ENCODE measurements around the gene LAMA2.

Gene LAMA2

DNA sequence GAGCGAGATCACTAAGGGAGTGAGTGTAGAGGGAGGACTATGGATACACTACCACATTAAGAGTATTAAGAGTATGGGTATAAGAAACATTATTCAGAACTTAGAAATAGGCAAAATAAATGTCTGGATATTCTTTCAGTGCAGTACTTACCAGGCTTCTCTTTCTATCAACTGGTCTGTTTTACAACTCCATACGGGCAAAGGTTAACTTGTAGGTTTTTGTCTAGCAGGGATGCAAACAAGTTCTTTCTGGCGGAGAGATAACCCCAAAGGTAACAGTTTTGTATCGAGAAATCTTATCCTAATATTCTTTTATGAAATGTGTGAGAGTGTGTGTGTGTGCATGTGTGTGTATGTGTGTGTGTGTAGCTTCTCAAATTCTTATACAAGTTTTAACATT is 640.9 kb downstream of the LAMA2 start:
- Mint-ChIP-seq H3K27me3 (no peaks in the 10 kb centered on the region), H3K4me3 (no peak overlapping the region), H3K4me1 (no peaks in the 10 kb centered on the region), H3K9me3 (no peaks in the 10 kb centered on the region), H3K27ac (no peak overlapping the region)
- DNase-seq (no peak), ATAC-seq (no peak)

DNA sequence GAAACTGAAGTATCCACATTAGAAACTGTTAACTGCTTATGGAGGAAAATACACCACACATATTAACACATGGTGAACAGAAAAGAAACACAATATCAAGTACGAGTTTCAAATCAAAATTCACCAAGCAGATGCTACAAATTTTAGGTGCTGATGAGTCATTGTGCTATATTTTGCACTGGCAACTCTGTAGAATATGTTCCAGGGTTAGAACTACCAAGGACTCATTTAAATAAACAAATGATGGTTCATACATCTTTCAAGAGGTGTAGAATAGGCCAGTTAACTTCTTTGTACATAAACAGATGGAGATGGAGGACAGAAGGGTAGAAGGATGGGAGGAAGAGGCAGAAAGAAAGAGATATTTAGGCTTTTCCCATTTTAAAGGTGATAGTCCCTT is 642.1 kb downstream of the LAMA2 start:
- H3K9me3 Mint-ChIP-seq: no peaks in the 10 kb centered on the region
- no peak for ATAC-seq

DNA sequence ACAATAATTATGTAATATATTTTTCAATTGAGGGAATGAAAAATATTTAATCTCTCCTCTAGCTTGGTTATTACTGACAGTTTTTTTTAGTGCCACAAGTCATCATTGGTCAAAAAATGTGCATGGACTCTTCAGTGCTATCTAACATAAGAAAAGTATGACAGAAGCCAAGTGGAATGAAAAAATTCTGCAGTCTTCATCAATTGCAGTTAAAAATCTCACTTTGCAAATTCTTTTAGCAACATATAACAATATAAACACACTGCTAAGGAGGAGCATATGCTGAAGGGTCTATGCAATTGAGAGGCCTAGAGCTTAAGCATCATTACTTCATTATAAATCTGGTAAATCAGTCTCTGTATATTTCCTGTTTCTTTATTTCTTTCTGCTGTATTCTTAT is 652.0 kb downstream of the LAMA2 start:
- ATAC-seq: no peak
- Mint-ChIP-seq H3K27ac (no peak overlapping the region), H3K4me3 (no peak overlapping the region), H3K9me3 (peaks cover 0 to 11% of the 10 kb centered on the region in 2 donors), H3K4me1 (no peaks in the 10 kb centered on the region), H3K27me3 (no peaks in the 10 kb centered on the region)
- DNase-seq: no peak

More for the DNA sequence above, 642.1 kb downstream of the LAMA2 start:
- Mint-ChIP-seq H3K4me3 (no peak overlapping the region), H3K27me3 (no peaks in the 10 kb centered on the region), H3K4me1 (no peaks in the 10 kb centered on the region), H3K27ac (no peak overlapping the region)
- DNase-seq: no peak

DNA sequence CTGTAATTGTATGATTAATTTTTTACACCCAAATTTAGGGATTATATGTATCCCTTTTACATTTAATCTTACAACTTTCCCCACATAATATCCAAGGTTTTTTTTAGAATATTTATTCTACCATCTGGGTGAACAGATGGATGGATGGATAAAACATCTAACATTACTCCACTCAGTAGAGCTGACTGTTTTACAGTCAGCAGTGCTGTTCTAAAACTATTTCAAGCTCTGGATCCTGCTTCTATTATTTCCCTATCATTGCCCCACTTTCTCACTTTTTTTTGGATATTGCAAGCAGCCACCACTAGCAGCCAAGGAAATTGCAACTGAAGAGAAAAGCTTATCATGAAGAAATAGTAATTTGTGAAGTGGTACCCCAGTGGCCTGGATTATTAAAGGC is 653.3 kb downstream of the LAMA2 start:
- no peaks in the 10 kb centered on the region for H3K27me3 Mint-ChIP-seq
- H3K4me3 Mint-ChIP-seq: no peak overlapping the region
- peaks cover 0 to 11% of the 10 kb centered on the region in 2 donors for H3K9me3 Mint-ChIP-seq
- H3K4me1 Mint-ChIP-seq: no peaks in the 10 kb centered on the region
- DNase-seq: no peak
- no peak overlapping the region for H3K27ac Mint-ChIP-seq
- no peak for ATAC-seq

DNA sequence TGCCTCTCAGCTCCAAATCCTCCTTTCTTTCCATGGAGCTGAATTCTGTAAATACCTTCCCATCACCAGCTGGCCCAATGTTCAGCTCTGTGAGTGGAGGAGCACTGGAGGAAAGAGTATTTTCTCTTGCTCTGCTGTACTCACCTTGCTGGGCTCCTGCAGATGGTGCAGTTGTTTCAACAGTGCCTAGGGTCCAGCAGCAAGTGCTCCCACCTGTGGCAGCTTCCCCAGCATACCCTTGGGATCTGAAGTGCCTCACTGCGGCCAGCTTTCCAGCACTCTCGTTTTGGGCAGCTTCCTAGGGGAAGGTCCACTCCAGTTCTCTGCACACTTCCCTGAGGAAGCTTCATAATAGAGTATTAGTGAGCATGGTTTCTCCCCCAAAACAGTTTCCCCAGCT is 656.1 kb downstream of the LAMA2 start:
- no peak for DNase-seq
- Mint-ChIP-seq H3K27ac (no peak overlapping the region), H3K27me3 (no peaks in the 10 kb centered on the region), H3K9me3 (peaks cover 3 to 7% of the 10 kb centered on the region in 2 donors), H3K4me3 (no peak overlapping the region), H3K4me1 (no peaks in the 10 kb centered on the region)
- ATAC-seq: no peak

DNA sequence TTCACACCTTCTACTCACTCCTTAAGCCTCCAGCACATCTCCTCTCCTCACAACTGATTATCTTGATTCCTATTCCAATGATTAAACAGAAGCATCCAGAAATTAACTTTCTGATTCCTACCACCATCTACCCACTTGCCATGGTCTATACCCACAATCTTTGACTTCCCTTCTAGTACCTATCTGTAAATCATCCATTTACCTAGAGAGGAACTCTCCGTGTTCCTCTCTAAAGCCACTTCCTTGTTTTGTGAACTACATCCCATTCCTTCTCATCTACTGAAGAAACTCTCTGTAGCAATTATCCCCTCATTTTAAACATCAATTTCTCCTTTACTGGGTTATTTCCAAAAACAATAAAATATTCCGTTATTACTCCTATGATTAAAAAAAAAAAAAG is 659.8 kb downstream of the LAMA2 start:
- peak overlapping the region in 1 of 2 donors; percentile 76 for H3K27ac Mint-ChIP-seq

DNA sequence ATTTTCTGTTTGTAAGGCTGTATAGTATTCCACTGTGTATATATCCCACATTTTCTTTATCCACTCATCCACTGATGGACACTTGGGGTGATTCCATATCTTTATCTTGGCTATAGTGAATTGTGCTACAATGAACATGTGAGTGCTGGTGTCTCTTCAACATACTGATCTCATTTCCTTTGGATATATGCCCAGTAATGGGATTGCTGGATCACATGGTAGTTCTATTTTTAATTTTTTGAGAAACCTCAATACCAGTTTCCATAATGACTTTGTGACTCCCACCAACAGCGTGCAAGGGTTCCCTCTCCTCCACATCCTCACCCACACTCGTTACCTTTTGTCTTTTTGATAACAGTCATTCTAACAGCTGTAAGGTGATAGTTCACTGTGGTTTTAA is 661.0 kb downstream of the LAMA2 start:
- H3K27me3 Mint-ChIP-seq: no peaks in the 10 kb centered on the region
- no peak for DNase-seq
- ATAC-seq: no peak
- no peaks in the 10 kb centered on the region for H3K4me1 Mint-ChIP-seq
- peaks cover 0 to 7% of the 10 kb centered on the region in 2 donors for H3K9me3 Mint-ChIP-seq
- no peak overlapping the region for H3K4me3 Mint-ChIP-seq
- H3K27ac Mint-ChIP-seq: no peak overlapping the region

More for the DNA sequence above, 659.8 kb downstream of the LAMA2 start:
- H3K4me1 Mint-ChIP-seq: no peaks in the 10 kb centered on the region
- peaks cover 0 to 7% of the 10 kb centered on the region in 2 donors for H3K9me3 Mint-ChIP-seq
- no peak overlapping the region for H3K4me3 Mint-ChIP-seq
- no peak for DNase-seq
- no peaks in the 10 kb centered on the region for H3K27me3 Mint-ChIP-seq
- no peak for ATAC-seq

DNA sequence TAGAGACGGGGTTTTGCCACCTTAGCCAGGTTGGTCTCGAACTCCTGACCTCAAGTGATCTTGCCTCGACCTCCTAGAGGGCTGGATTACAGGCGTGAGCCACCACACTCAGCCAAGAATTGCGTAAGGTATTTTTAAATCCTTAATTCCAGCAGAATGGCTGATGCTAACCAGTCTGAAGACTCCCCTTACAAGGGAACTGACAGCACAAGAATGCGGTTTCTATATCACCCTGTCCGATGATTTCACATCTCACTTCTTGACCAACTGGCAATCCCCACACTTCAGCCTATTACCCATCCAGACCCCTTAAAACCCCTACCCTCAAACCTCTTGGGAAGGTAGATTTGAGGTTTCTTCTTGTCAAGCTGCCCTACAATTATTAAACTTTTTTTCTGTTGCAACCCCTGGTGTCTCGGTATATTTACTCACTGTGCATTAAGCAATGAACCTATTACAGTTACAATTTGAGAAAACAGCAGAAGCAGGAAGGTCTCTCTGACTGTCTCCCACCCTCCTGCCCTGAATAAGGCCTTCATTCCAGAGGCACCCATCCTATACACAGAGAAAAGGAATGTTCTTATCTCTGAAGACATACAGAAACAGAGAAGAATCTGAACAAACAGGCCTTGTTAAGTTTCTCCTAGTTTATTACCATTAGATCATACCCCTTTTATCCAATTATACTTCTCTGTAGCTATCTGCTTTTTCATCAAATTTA is 662.1 kb downstream of the LAMA2 start:
- no peak for ATAC-seq
- peaks cover 0 to 7% of the 10 kb centered on the region in 2 donors for H3K9me3 Mint-ChIP-seq
- no peak overlapping the region for H3K4me3 Mint-ChIP-seq
- no peak overlapping the region for H3K27ac Mint-ChIP-seq
- H3K4me1 Mint-ChIP-seq: no peaks in the 10 kb centered on the region
- no peak for DNase-seq
- H3K27me3 Mint-ChIP-seq: no peaks in the 10 kb centered on the region

DNA sequence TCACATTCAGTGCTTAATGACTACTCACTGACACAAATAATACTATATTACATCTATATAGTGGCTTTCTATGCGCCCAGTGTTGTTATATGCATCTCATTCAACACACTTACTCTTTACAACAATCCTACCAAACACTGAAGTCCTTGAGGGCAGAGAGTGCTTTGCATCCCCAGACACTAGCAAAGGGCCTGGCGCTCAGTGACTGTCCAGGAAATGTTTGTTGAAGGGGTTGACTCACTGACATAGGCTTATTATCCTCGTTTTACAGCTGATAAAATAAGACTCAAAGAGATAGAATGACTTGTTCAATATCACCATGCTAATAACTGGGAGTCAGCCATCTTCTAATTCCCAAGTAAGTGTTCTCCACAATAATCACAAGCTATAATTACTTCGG is 663.8 kb downstream of the LAMA2 start:
- DNase-seq: no peak
- no peak for ATAC-seq
- peaks cover 0 to 7% of the 10 kb centered on the region in 2 donors for H3K9me3 Mint-ChIP-seq
- no peak overlapping the region for H3K4me3 Mint-ChIP-seq
- no peak overlapping the region for H3K27ac Mint-ChIP-seq
- H3K4me1 Mint-ChIP-seq: no peaks in the 10 kb centered on the region
- no peaks in the 10 kb centered on the region for H3K27me3 Mint-ChIP-seq

DNA sequence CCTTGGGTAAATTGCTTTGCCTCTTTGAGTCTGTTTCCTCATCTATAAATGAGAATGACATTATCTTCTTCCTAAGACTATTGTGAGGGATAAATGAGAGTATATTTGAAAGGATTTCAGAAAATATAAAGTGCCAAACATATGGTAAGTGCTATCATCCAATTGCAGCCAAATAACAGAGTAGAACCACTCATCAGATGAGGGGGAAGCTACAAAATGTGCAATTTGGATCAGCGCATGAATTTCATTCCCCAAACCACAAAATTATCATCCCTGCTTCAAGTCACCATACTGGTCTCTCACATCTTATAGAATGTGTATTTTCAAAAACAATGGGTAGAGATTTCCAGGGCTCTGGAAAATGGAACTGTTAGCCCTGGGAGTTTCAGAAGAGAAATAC is 668.5 kb downstream of the LAMA2 start:
- Mint-ChIP-seq H3K27ac (no peak overlapping the region), H3K4me3 (no peak overlapping the region), H3K27me3 (peaks cover 7% of the 10 kb centered on the region), H3K4me1 (no peaks in the 10 kb centered on the region), H3K9me3 (no peaks in the 10 kb centered on the region)
- DNase-seq (no peak), ATAC-seq (no peak)

DNA sequence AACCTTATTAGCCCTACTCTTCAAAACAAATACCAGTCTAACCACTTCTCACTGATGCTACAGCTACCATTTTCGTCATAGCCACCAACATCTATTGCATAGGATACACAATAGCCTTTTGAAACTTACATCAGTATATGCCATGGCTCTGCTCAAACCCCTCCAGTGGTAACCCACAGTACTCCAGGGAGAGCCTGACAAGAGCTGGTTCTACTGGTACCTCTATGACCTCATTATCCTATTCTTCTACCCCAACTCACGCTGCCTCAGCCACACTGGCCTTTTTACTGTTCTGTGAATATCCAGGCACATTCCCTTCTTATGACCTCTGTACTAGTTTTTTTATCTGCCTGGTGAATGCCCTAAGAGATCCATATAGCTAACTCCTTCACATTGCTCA is 669.5 kb downstream of the LAMA2 start:
- Mint-ChIP-seq H3K4me3 (no peak overlapping the region), H3K27me3 (peaks cover 7% of the 10 kb centered on the region), H3K27ac (no peak overlapping the region), H3K9me3 (no peaks in the 10 kb centered on the region), H3K4me1 (no peaks in the 10 kb centered on the region)
- DNase-seq (no peak), ATAC-seq (no peak)

DNA sequence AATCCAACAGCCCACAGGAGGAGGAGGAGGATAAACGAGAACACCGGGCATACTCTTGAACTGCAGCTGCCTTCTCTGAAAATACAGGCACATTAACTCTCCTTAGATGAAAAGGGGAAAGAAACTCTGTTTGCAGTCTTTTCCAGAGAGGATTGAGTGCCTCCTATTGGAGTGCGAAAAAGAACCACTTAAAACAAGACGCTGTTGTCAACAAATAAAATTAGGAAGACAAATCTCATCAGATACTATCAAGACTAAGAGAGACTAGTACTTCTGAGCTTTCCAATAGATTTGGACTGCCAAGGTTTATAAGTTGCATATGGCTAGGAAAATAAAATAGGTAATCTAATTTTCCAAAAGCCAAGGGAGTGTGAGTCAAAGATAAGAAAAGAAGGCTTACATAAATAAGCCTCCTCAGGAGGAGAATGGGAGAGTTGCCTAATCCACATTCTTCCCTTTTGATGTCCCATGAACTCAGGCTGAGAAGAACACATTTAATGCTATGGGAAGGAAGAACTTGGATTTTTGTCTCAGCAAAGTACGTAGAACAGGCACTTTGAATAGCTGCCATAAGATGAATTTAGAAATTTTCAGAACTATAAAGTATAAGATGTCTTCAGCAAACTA is 672.4 kb downstream of the LAMA2 start:
- ATAC-seq (no peak), DNase-seq (no peak)
- Mint-ChIP-seq H3K4me3 (no peak overlapping the region), H3K27ac (no peak overlapping the region), H3K4me1 (no peaks in the 10 kb centered on the region), H3K27me3 (peaks cover 7% of the 10 kb centered on the region), H3K9me3 (no peaks in the 10 kb centered on the region)

DNA sequence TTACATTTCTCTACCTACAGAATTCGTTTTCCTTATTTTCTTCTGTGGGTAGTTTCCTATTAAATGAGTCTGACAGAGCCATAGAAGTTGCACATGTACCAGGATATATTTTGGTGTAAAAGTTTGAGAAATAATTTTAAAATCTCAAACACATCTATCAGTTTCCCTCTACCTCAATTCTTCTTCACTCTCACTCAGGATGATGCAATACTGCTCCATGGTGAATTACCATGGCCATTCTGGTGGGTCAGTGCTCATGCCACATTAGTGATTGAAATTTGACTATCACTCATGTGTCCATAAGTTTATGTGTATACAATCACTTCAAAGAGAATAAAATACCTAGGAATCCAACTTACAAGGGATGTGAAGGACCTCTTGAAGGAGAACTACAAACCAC is 675.3 kb downstream of the LAMA2 start:
- no peaks in the 10 kb centered on the region for H3K9me3 Mint-ChIP-seq
- ATAC-seq: no peak

DNA sequence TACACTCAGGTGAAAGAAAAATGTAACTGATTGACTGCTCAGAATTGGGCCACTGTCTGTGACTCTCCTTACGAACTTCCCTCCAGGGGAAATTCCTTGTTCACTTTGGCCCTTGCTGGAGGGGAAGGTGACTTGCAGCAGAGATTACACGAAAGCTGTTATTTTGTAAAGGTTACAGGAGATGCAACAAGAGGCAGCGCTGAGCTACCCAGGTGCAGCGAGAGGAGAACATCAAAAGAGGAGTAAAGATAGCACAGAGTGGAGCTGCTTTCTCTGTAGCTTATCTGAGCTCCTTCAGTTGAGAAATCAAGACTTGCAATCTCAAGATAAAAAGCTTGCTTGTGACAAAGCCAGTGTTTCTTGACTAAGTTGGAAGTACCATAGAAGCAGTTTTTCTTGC is 682.4 kb downstream of the LAMA2 start:
- no peaks in the 10 kb centered on the region for H3K4me1 Mint-ChIP-seq
- no peak overlapping the region for H3K4me3 Mint-ChIP-seq
- ATAC-seq (no peak), DNase-seq (no peak)
- H3K27me3 Mint-ChIP-seq: no peaks in the 10 kb centered on the region
- H3K9me3 Mint-ChIP-seq: peaks cover 0 to 6% of the 10 kb centered on the region in 2 donors
- peak overlapping the region in 1 of 2 donors; percentile 21 for H3K27ac Mint-ChIP-seq

More for the DNA sequence above, 675.3 kb downstream of the LAMA2 start:
- DNase-seq: no peak
- Mint-ChIP-seq H3K4me1 (no peaks in the 10 kb centered on the region), H3K4me3 (no peak overlapping the region), H3K27ac (peak overlapping the region in 1 of 2 donors; percentile 15), H3K27me3 (no peaks in the 10 kb centered on the region)

DNA sequence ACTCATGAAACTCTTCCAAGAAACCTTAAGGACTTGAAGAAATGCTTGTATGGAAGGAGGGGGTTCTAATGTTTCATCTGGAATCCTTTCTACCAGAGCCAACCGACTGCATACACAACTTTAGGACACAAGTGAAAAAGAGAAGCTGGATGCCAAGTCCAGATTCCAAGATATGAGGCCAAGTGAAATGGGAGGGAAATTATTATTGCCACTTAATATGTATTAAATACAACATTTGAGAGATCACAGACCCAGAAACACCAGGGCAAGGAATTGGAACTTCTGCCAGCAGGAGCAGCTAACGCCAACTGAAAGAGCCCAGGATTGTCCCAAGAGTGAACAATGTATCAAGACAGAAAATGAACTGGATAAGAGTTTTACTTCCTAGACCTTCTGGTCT is 682.9 kb downstream of the LAMA2 start:
- Mint-ChIP-seq H3K4me3 (no peak overlapping the region), H3K4me1 (no peaks in the 10 kb centered on the region), H3K27ac (no peak overlapping the region), H3K27me3 (no peaks in the 10 kb centered on the region), H3K9me3 (peaks cover 0 to 8% of the 10 kb centered on the region in 2 donors)
- DNase-seq (no peak), ATAC-seq (no peak)
